Loucy (cell line): ENCODE measurements around the gene HK1.

Experiments used
- H2AFZ ChIP-seq: fragments of 200-600 bp; sonication (generic); 2 replicates; pipeline ENCODE4 v1.6.0; 2016; ENCODE audit warnings: antibody characterized with exemption, mild to moderate bottlenecking, low read length, moderate library complexity
- H3F3A ChIP-seq: fragments of 200-600 bp; 2 replicates; pipeline ENCODE4 v1.6.0; 2016; ENCODE audit warnings: antibody characterized with exemption, low read depth, mild to moderate bottlenecking
- H3K27me3 ChIP-seq: fragments of 200-600 bp; sonication (generic); 2 replicates; pipeline ENCODE4 v1.6.1; 2014; ENCODE audit warnings: low read length, mild to moderate bottlenecking; ENCODE audit not compliant: insufficient read depth, poor library complexity, severe bottlenecking
- H3K36me3 ChIP-seq: fragments of 200-600 bp; sonication (generic); 2 replicates; pipeline ENCODE4 v1.6.1; 2016; ENCODE audit warnings: low read length; ENCODE audit not compliant: insufficient read depth
- H3K4me1 ChIP-seq: fragments of 200-600 bp; sonication (generic); 2 replicates; pipeline ENCODE4 v1.5.1; 2014; ENCODE audit warnings: low read length, mild to moderate bottlenecking; ENCODE audit not compliant: insufficient read depth, poor library complexity, severe bottlenecking
- H3K4me2 ChIP-seq: fragments of 200-600 bp; sonication (generic); 2 replicates; pipeline ENCODE4 v1.6.0; 2014; ENCODE audit warnings: antibody characterized with exemption, low read length, low read depth, mild to moderate bottlenecking; ENCODE audit not compliant: poor library complexity, severe bottlenecking
- H3K4me3 ChIP-seq: fragments of 200-600 bp; sonication (generic); 2 replicates; pipeline ENCODE4 v1.5.1; 2014; ENCODE audit warnings: low read length, mild to moderate bottlenecking, mixed read lengths; ENCODE audit not compliant: poor library complexity, severe bottlenecking
- H3K79me2 ChIP-seq: fragments of 200-600 bp; sonication (generic); 2 replicates; pipeline ENCODE4 v1.6.1; 2014; ENCODE audit warnings: low read length; ENCODE audit not compliant: insufficient read depth
- H3K9ac ChIP-seq: fragments of 200-600 bp; sonication (generic); 2 replicates; pipeline ENCODE4 v1.6.0; 2014; ENCODE audit warnings: mild to moderate bottlenecking, low read depth, low read length, moderate library complexity; ENCODE audit not compliant: poor library complexity, severe bottlenecking
- H3K9me2 ChIP-seq: fragments of 200-600 bp; sonication (generic); replicated peaks from 2 replicates; pipeline ENCODE4 v1.6.1; 2016; ENCODE audit warnings: low read depth, low read length, mixed read lengths
- H3K9me3 ChIP-seq: fragments of 200-600 bp; sonication (generic); 2 replicates; pipeline ENCODE4 v1.6.1; 2014; ENCODE audit warnings: mild to moderate bottlenecking, antibody characterized with exemption, low read length, low read depth; ENCODE audit not compliant: insufficient read depth
- H4K20me1 ChIP-seq: fragments of 200-600 bp; sonication (generic); 2 replicates; pipeline ENCODE4 v1.6.0; 2014; ENCODE audit warnings: antibody characterized with exemption, low read length, mild to moderate bottlenecking; ENCODE audit not compliant: insufficient read depth, poor library complexity, severe bottlenecking
- CTCF ChIP-seq: fragments of 200-600 bp; sonication (generic); conservative IDR thresholded peaks from 2 replicates; pipeline ENCODE4 v1.5.1; 2014; ENCODE audit warnings: mild to moderate bottlenecking, antibody characterized with exemption, low read length
- EZH2phosphoT487 ChIP-seq: fragments of 200-600 bp; IDR thresholded peaks from 2 replicates; pipeline ENCODE4 v1.6.1; 2018; ENCODE audit warnings: antibody characterized with exemption, mild to moderate bottlenecking, moderate library complexity, borderline replicate concordance

HK1 gene

GRCh38 chr10:69437321-69438259 is 159.3 kb downstream of the HK1 start:
- Histone ChIP-seq H3K9me3 (no peaks in the 10 kb centered on the region), H2AFZ (no peak overlapping the region), H3K4me2 (no peak overlapping the region), H3K4me3 (no peak overlapping the region), H3K9me2 (no peaks in the 10 kb centered on the region), H3K9ac (no peak overlapping the region), H4K20me1 (no peaks in the 10 kb centered on the region), H3K36me3 (no peaks in the 10 kb centered on the region), H3K79me2 (no peaks in the 10 kb centered on the region), H3K4me1 (no peaks in the 10 kb centered on the region), H3K27me3 (no peaks in the 10 kb centered on the region), H3F3A (no peaks in the 10 kb centered on the region)
- TF ChIP-seq EZH2phosphoT487 (no peak), CTCF (no peak)

GRCh38 chr10:69438536-69439349 is 160.4 kb downstream of the HK1 start:
- no peak overlapping the region for H2AFZ ChIP-seq
- no peaks in the 10 kb centered on the region for H3F3A ChIP-seq
- no peaks in the 10 kb centered on the region for H4K20me1 ChIP-seq
- H3K79me2 ChIP-seq = no peaks in the 10 kb centered on the region
- no peaks in the 10 kb centered on the region for H3K36me3 ChIP-seq
- TF ChIP-seq EZH2phosphoT487 = no peak
- TF ChIP-seq CTCF = no peak
- no peak overlapping the region for H3K4me3 ChIP-seq
- H3K9me3 ChIP-seq = no peaks in the 10 kb centered on the region
- H3K27me3 ChIP-seq = no peaks in the 10 kb centered on the region
- no peak overlapping the region for H3K4me2 ChIP-seq
- no peak overlapping the region for H3K9ac ChIP-seq
- no peaks in the 10 kb centered on the region for H3K9me2 ChIP-seq
- no peaks in the 10 kb centered on the region for H3K4me1 ChIP-seq

GRCh38 chr10:69439350-69439739 is 161.0 kb downstream of the HK1 start:
- H3K9me2 ChIP-seq = no peaks in the 10 kb centered on the region
- no peaks in the 10 kb centered on the region for H3K4me1 ChIP-seq
- H3K9ac ChIP-seq = no peak overlapping the region
- H3K79me2 ChIP-seq = no peaks in the 10 kb centered on the region
- no peak overlapping the region for H3K4me3 ChIP-seq
- H2AFZ ChIP-seq = no peak overlapping the region
- no peaks in the 10 kb centered on the region for H4K20me1 ChIP-seq
- H3K4me2 ChIP-seq = no peak overlapping the region
- H3K27me3 ChIP-seq = no peaks in the 10 kb centered on the region
- H3F3A ChIP-seq = no peaks in the 10 kb centered on the region
- TF ChIP-seq EZH2phosphoT487 = no peak
- no peak for TF ChIP-seq CTCF
- no peaks in the 10 kb centered on the region for H3K36me3 ChIP-seq
- H3K9me3 ChIP-seq = no peaks in the 10 kb centered on the region
